K562 (cell line): ENCODE results near the gene LIFR. TPM values are rescaled to one million over a fixed set of nuclear protein-coding genes. Genes with fewer than 3 reads are reported as not detected.

ENCODE experiments used
- ATAC-seq: fragments of 200-7000 bp; cut with Tn5 transposase; 3 replicates; pipeline ENCODE4 v1.9.1; 2020; ENCODE audit warnings: moderate library complexity
- BruUV-seq: library from RNA; stranded (reverse); fragments of 400-500 nt; replicated peaks from 2 replicates; lab custom pipeline; 2021; lab: Mats Ljungman, UMichigan
- CTCF ChIA-PET: fragments of 300-600 bp; formaldehyde crosslinking; extraction: SDS; loops from one replicate; lab custom pipeline; 2021; ENCODE audit warnings: low intra/inter-chr PET ratio; lab: Yijun Ruan, JAX
- POLR2A ChIA-PET: fragments of 300-600, 350-650 bp; sonication (Branson Sonifier 250); formaldehyde crosslinking; extraction: SDS; loops from one replicate; lab custom pipeline; 2021; ENCODE audit warnings: antibody characterized with exemption, inconsistent platforms; lab: Yijun Ruan, JAX
- DNase-seq, 4 experiments: peaks; one replicate each; pipeline versions ENCODE4 v3.0.0 to v3.0.0-alpha.2; 2011 to 2018; ENCODE audit warnings: low spot score in 3 of 4, mixed read lengths in 3 of 4; ENCODE audit errors: extremely low read depth in 1 of 4
- FAIRE-seq: peaks from 2 replicates; lab custom pipeline; 2011; peaks lifted over from hg19 to GRCh38; lab: Jason Lieb, UNC
- H2AFZ ChIP-seq: 2 replicates; pipeline ENCODE4 v1.6.0; 2011; ENCODE audit warnings: low read depth, low read length, control low read depth, inconsistent platforms
- H3K27ac ChIP-seq: fragments of 200-600 bp; 3 replicates; pipeline ENCODE4 v1.8.0; 2011; ENCODE audit warnings: low read depth, mild to moderate bottlenecking, control low read depth, inconsistent platforms, low read length, moderate library complexity, mixed read lengths; ENCODE audit errors: extremely low read depth
- H3K27me3 ChIP-seq, 2 experiments: fragments of 300-600 bp in 1 of 2; 2 replicates in 1 of 2; 3 replicates in 1 of 2; pipeline versions ENCODE4 v1.6.0 to v1.8.0; 2011; ENCODE audit warnings: inconsistent platforms in 2 of 2, low read length in 2 of 2, mild to moderate bottlenecking in 1 of 2, mixed read lengths in 1 of 2, moderate library complexity in 1 of 2; ENCODE audit not compliant: control insufficient read depth in 2 of 2, insufficient read depth in 2 of 2
- H3K36me3 ChIP-seq: fragments of 300-600 bp; 3 replicates; pipeline ENCODE4 v1.8.0; 2011; ENCODE audit warnings: mild to moderate bottlenecking, low read length, inconsistent platforms; ENCODE audit not compliant: control insufficient read depth, insufficient read depth
- H3K4me1 ChIP-seq, 2 experiments: fragments of 200-600 bp in 1 of 2; replicated peaks in 1 of 2; 2 replicates in 1 of 2; 3 replicates in 1 of 2; pipeline versions ENCODE4 v1.5.1 to v1.8.0; 2011; ENCODE audit warnings: inconsistent platforms in 2 of 2, low read length in 2 of 2, mild to moderate bottlenecking in 1 of 2, mixed read lengths in 1 of 2, moderate library complexity in 1 of 2; ENCODE audit not compliant: control insufficient read depth in 2 of 2, insufficient read depth in 2 of 2
- H3K4me2 ChIP-seq: 2 replicates; pipeline ENCODE4 v1.6.1; 2011; ENCODE audit warnings: low read length, control low read depth, inconsistent platforms, mixed read lengths; ENCODE audit not compliant: insufficient read depth
- H3K4me3 ChIP-seq: fragments of 200-600 bp; sonication (generic), shearing (Covaris generic); 2 replicates; pipeline ENCODE4 v1.5.1; 2016; ENCODE audit warnings: control low read depth, inconsistent platforms
- H3K79me2 ChIP-seq: fragments of 200-600 bp; 3 replicates; pipeline ENCODE4 v1.8.0; 2011; ENCODE audit warnings: low read length, inconsistent platforms; ENCODE audit not compliant: control insufficient read depth, insufficient read depth
- H3K9ac ChIP-seq, 2 experiments: 2 replicates each; pipeline versions ENCODE4 v1.6.0 to v1.6.1; 2011; ENCODE audit warnings: low read depth in 2 of 2, low read length in 2 of 2, control low read depth in 1 of 2, inconsistent platforms in 1 of 2, mild to moderate bottlenecking in 1 of 2, mixed read lengths in 1 of 2; ENCODE audit not compliant: insufficient read depth in 1 of 2
- H3K9me1 ChIP-seq: one replicate; pipeline ENCODE4 v1.6.0; 2011; ENCODE audit warnings: inconsistent platforms, mild to moderate bottlenecking, low read length, moderate library complexity; ENCODE audit not compliant: control insufficient read depth, insufficient read depth
- H3K9me3 ChIP-seq: replicated peaks from 2 replicates; pipeline ENCODE4 v1.5.1; 2011; ENCODE audit warnings: low read depth, low read length, inconsistent platforms; ENCODE audit not compliant: control insufficient read depth, insufficient read depth
- H4K20me1 ChIP-seq: replicated peaks from 2 replicates; pipeline ENCODE4 v1.6.1; 2011; ENCODE audit warnings: low read length, inconsistent platforms, mixed read lengths; ENCODE audit not compliant: control insufficient read depth, insufficient read depth
- BHLHE40 ChIP-seq: IDR thresholded peaks from 2 replicates; pipeline ENCODE4 v1.6.1; 2011; ENCODE audit warnings: low read length, improper control_type of control experiment
- C11orf30 ChIP-seq: fragments of 450-650 bp; IDR thresholded peaks from 2 replicates; pipeline ENCODE4 v1.6.1; 2016; ENCODE audit warnings: low read depth, mild to moderate bottlenecking
- DNMT1 ChIP-seq: fragments of 450-650 bp; IDR thresholded peaks from 2 replicates; pipeline ENCODE4 v1.6.1; 2016; ENCODE audit warnings: antibody characterized with exemption, mild to moderate bottlenecking
- HDAC3 ChIP-seq: fragments of 450-650 bp; IDR thresholded peaks from 2 replicates; pipeline ENCODE4 v1.6.1; 2018; ENCODE audit warnings: borderline replicate concordance, mild to moderate bottlenecking, moderate library complexity; ENCODE audit not compliant: partially characterized antibody
- HNRNPLL ChIP-seq: fragments of 200-400 bp; formaldehyde crosslinking; IDR thresholded peaks from 2 replicates; pipeline ENCODE4 v1.6.1; 2017; ENCODE audit warnings: low read length, low read depth, mild to moderate bottlenecking; ENCODE audit not compliant: poor library complexity, severe bottlenecking
- KLF6 ChIP-seq: fragments of 250-450 bp; sonication (Bioruptor Pico); IDR thresholded peaks from 2 replicates; pipeline ENCODE4 v1.4.0; 2020; ENCODE audit warnings: mild to moderate bottlenecking, moderate library complexity, borderline replicate concordance
- MAFF ChIP-seq: IDR thresholded peaks from 2 replicates; pipeline ENCODE4 v1.6.1; 2012; ENCODE audit warnings: low read length, improper control_type of control experiment
- MAFG ChIP-seq: fragments of 450-650 bp; conservative IDR thresholded peaks from 2 replicates; pipeline ENCODE4 v1.6.1; 2016; ENCODE audit warnings: missing genetic modification characterization, missing compliant biosample characterization
- MEF2A ChIP-seq: IDR thresholded peaks from 2 replicates; pipeline ENCODE4 v1.6.1; 2011; ENCODE audit warnings: low read depth, mild to moderate bottlenecking, low read length, moderate library complexity; ENCODE audit not compliant: control insufficient read depth
- NFE2 ChIP-seq: IDR thresholded peaks from 2 replicates; pipeline ENCODE4 v1.6.1; 2014; ENCODE audit warnings: antibody characterized with exemption, low read depth
- NFE2L1 ChIP-seq: fragments of 450-650 bp; IDR thresholded peaks from 2 replicates; pipeline ENCODE4 v1.6.1; 2016; ENCODE audit warnings: missing genetic modification characterization, low read depth, mild to moderate bottlenecking, missing compliant biosample characterization, moderate library complexity, borderline replicate concordance
- RFX1 ChIP-seq: fragments of 450-650 bp; IDR thresholded peaks from 2 replicates; pipeline ENCODE4 v1.6.1; 2016; ENCODE audit warnings: mild to moderate bottlenecking, moderate library complexity
- RNF2 ChIP-seq: sonication (generic); IDR thresholded peaks from 2 replicates; pipeline ENCODE4 v1.6.1; 2016
- ZFP30 ChIP-seq: fragments of 250-450 bp; sonication (Bioruptor Pico); IDR thresholded peaks from 2 replicates; pipeline ENCODE4 v1.8.0; 2022; ENCODE audit warnings: moderate library complexity, mild to moderate bottlenecking, inconsistent platforms, borderline replicate concordance
- ZNF316 ChIP-seq: fragments of 450-650 bp; IDR thresholded peaks from 2 replicates; pipeline ENCODE4 v1.6.1; 2016
- WGBS: fragments of 100-300 bp; shearing (Covaris generic); methylation state at CpG from one replicate; pipeline ENCODE4 v1.1.6; 2016; ENCODE audit warnings: low coverage, mixed read lengths; ENCODE audit not compliant: insufficient coverage; ENCODE audit errors: missing lambda C conversion rate; 5-methylcytosine and 5-hydroxymethylcytosine counted together
- in situ Hi-C: fragments of 300-500 bp; cut with MboI; formaldehyde crosslinking; loops from 4 replicates; pipeline ENCODE4 v1.15.0; 2018; ENCODE audit warnings: inconsistent platforms, mixed read lengths
- intact Hi-C: fragments of 100-400 bp; cut with micrococcal nuclease; formaldehyde crosslinking; loops from 2 replicates; pipeline ENCODE4 v1.14.2; 2022
- polyA plus RNA-seq, 8 experiments: library from polyadenylated mRNA; depleted of rRNA in 4 of 8; stranded (reverse) in 5 of 8; unstranded in 3 of 8; fragments of >200 nt; fragmentation: Nextera tagmentation in 2 of 8; fragmentation: Illumina TruSeq in 1 of 8; extraction: Ambion mirVana in 2 of 8; extraction: Trizol in 1 of 8; gene quantifications; 2 replicates each; pipeline versions ENCODE4 v1.2.1 to v1.2.3, GENCODE V29; 2011 to 2014; ENCODE audit warnings: inconsistent platforms in 1 of 8, missing spikeins in 1 of 8
- total RNA-seq, 7 experiments: library from RNA; depleted of rRNA in 6 of 7; stranded (reverse); fragments of >200 nt in 6 of 7; fragmentation: Illumina TruSeq in 2 of 7; extraction: Trizol in 2 of 7; gene quantifications; 2 replicates each; pipeline versions ENCODE4 v1.2.1 to v1.2.3, GENCODE V29; 2011 to 2021; ENCODE audit warnings: low replicate concordance in 1 of 7

LIFR gene
- total and polyA plus RNA-seq, 9 of the 15 experiments (the other 6 are each of a cell fraction or from before 2014, with no cell fraction given), result 0.43 to 5.7 (median 3.3) TPM

DNA sequence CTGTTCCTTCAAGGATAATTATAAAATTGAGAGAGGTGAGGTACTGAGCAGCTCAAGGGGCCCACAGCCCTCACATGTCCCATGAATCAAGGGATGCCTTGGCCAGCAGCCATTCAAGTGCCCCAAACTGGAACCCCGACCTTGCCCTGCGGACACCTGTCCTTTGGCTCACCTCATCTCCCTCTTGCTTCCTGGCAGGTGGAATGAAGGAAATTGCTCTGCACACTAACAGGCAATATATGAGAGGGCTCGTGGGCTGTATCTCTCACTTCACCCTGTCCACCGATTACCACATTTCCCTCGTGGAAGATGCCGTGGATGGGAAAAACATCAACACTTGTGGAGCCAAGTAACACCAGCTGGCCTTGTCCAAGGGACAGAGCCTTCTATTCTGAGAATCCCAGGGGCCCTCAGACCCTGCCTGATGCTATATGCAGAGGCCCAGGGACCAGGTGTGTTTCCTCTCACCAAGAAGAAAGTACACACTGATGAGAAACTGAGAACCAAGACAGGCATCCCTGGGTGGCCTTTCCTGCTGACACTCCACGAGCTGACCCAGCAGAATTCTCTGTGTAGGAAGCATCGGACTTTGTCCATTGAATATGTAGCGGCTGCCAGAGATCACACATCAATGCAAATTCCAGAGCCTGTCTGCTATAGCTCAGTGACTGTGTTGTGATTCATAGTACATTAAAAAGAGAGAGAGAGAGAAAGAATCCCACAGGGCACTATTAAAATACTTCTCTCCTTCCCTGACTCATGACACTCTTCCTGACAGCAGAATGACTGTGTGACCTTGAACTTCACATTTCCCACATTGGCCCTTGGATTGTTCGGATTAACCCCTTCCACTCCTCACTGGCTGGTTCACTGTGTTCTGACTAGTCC, 92.6 kb downstream of the LIFR start (continued):
- TF ChIP-seq KLF6 (CRISPR knock-in tag) (no peak), RFX1 (no peak), HDAC3 (no peak), BHLHE40 (no peak), ZFP30 (CRISPR knock-in tag) (no peak), DNMT1 (no peak), HNRNPLL (no peak)

DNA sequence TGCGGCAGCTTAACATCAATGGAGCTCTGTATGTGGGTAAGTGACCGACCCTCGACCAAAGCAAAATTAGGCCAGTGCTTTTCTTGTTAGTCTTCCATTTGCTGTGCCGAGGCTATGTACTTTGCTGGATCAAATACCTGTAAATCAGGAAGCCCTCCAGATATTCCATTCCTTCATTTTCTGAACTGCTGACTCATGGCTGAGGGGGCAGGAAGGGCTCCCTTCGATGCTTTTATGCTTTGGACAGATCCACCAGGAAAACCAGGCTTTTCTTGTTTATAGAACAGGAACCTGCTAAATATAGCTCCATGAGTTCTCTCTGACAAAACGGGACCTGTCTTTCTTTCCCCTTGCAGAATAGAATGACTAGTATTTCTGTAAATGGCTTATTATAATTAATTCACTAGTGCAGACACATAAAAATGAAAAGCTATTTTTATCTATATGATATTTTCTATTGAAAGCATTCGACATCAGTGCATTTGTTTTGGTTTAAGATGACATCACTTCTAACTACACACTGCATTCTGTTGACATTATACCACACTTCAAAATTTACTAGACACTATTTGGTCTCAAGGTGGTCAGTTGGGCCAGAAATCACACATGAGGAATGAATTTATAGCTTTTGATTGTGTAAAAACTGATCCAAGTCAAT, 93.3 kb downstream of the LIFR start:
- ATAC-seq, result no peak
- no peak overlapping the region for H3K4me3 ChIP-seq
- peaks cover 5 to 37% of the 10 kb centered on the region in 2 experiments; a peak in 4 of 5 replicates for H3K27me3 ChIP-seq

More for the DNA sequence above, 93.3 kb downstream of the LIFR start:
- Histone ChIP-seq H3K36me3 (no peaks in the 10 kb centered on the region), H3K9me1 (no peaks in the 10 kb centered on the region), H3K9ac (no peak overlapping the region), H3K4me2 (no peak overlapping the region), H2AFZ (no peak overlapping the region), H3K79me2 (no peaks in the 10 kb centered on the region), H3K9me3 (no peaks in the 10 kb centered on the region), H4K20me1 (no peaks in the 10 kb centered on the region), H3K4me1 (peaks cover 0 to 8% of the 10 kb centered on the region in 2 experiments; a peak in 2 of 5 replicates), H3K27ac (no peak overlapping the region)
- CTCF ChIA-PET, result no interaction called here
- 8% methylated on average over 7 of the region's 7 CpGs for WGBS
- TF ChIP-seq RNF2 (no peak), ZNF316 (peak; percentile 39), MAFG (tag) (peak; percentile 68), NFE2 (peak; percentile 65), MEF2A (no peak), MAFF (0 out of 2 replicates have a peak, but pooled peaks have one; percentile 19), NFE2L1 (peak; percentile 5; the same call in 1 of the 2 replicates), C11orf30 (peak; percentile 55; the same call in 1 of the 2 replicates)
- in situ Hi-C loops (no loop called here), intact Hi-C loops (no loop called here)
- BruUV-seq, result no TSS peak
- POLR2A ChIA-PET, result interaction anchor here (0.9 to 1.1 kb wide), 2 partner anchors 11 kb away, joined by 4 read pairs; no protein-coding TSS in a partner anchor
- DNase-seq (no peak), FAIRE-seq (no peak)
